Esophagus squamous epithelium (tissue), 5 donors: Measurements from ENCODE around the gene GET4. TPM values are rescaled to one million over a fixed set of nuclear protein-coding genes. Genes with fewer than 3 reads are reported as not detected.

ENCODE experiments used
- DNase-seq: peaks from one replicate; lab custom pipeline; 2025; lab: John Stamatoyannopoulos, UW
- H3K27ac ChIP-seq, 4 donors: fragments of 200-600 bp; sonication (generic); one replicate each; pipeline ENCODE4 v1.5.1; 2016 to 2019; ENCODE audit warnings: mild to moderate bottlenecking in 1 of 4
- H3K27me3 ChIP-seq, 4 donors: fragments of 200-600 bp; sonication (generic); 1 replicate in 3 of 4; 2 replicates in 1 of 4; pipeline versions ENCODE4 v1.5.1 to v1.6.0; 2017 to 2021; ENCODE audit warnings: antibody characterized with exemption in 1 of 4
- H3K36me3 ChIP-seq, 3 donors: fragments of 200-600 bp; sonication (generic); one replicate each; pipeline ENCODE4 v1.5.1; 2016 to 2019
- H3K4me1 ChIP-seq, 3 donors: fragments of 200-600 bp; sonication (generic); one replicate each; pipeline ENCODE4 v1.5.1; 2017 to 2019
- H3K4me3 ChIP-seq, 4 donors: fragments of 200-600 bp; sonication (generic); 1 replicate in 3 of 4; 2 replicates in 1 of 4; pipeline ENCODE4 v1.5.1; 2016 to 2019; ENCODE audit warnings: mild to moderate bottlenecking in 2 of 4, moderate library complexity in 1 of 4
- H3K9me3 ChIP-seq, 3 donors: fragments of 200-600 bp; sonication (generic); one replicate each; pipeline ENCODE4 v1.5.1; 2016 to 2019
- POLR2A ChIP-seq, 4 donors: fragments of 450-650 bp; IDR thresholded peaks; one replicate each; pipeline ENCODE4 v1.6.1; 2017; ENCODE audit warnings: antibody characterized with exemption in 4 of 4, mild to moderate bottlenecking in 4 of 4, moderate library complexity in 3 of 4
- WGBS, 2 donors: methylation state at CpG; one replicate each; pipeline ENCODE4 v1.1.5; 2018; 5-methylcytosine and 5-hydroxymethylcytosine counted together
- intact Hi-C: fragments of 100-400 bp; cut with DNase I; formaldehyde crosslinking; loops from one replicate; pipeline ENCODE4 v1.15.0; 2022
- total RNA-seq, 4 donors: library from RNA; depleted of rRNA; stranded (reverse); fragments of >200 nt; gene quantifications; one replicate each; pipeline ENCODE4 v1.1.0, GENCODE V29; 2016
- TF ChIP-seq, protein P1 (sequence below), 6 experiments: fragments of 450-650 bp in 4 of 6; fragments of 200-600 bp in 2 of 6; sonication (generic) in 2 of 6; IDR thresholded peaks; one replicate each; pipeline ENCODE4 v1.5.1; 2016 to 2019; ENCODE audit warnings: antibody characterized with exemption in 6 of 6, mild to moderate bottlenecking in 4 of 6, moderate library complexity in 4 of 6
- donor health status: DM: yes; HTN: yes; CAD: no.

GET4 gene
- total RNA-seq, 4 donors from 2014 or later, result 22.3 to 29.6 (median 27.8) TPM

DNA sequence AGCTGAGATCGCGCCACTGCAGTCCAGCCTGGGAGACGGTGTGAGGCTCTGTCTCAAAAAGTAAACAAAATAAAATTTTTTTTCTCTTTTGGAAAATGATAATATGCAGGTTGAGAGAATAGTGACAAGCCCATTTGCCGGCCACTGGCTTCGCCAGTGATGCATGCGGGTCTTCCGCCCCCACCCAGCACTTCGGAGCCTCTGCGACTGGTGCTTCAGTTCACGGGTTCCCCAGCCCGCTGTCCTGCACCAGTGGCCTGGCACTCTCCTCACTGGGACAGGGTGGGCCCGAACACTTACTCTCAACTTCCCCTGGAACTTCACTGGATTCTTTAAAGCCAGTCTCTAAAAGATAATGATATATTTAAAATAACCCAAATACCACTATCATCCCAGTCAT is 41.3 kb upstream of the GET4 start:
- Histone ChIP-seq H3K27ac (peak overlapping the region in 3 of 4 donors; percentile 76 to 96 (median 91)), H3K4me3 (no peak overlapping the region), H3K36me3 (peaks cover 3 to 43% (median 4%) of the 10 kb centered on the region in 3 donors), H3K27me3 (no peaks in the 10 kb centered on the region), H3K4me1 (peaks cover 40 to 87% (median 61%) of the 10 kb centered on the region in 3 donors), H3K9me3 (no peaks in the 10 kb centered on the region)
- no peak for DNase-seq
- 93 to 96% methylated on average over 11 to 12 of the region's 12 CpGs for WGBS, 2 donors
- TF ChIP-seq, protein P1, sequence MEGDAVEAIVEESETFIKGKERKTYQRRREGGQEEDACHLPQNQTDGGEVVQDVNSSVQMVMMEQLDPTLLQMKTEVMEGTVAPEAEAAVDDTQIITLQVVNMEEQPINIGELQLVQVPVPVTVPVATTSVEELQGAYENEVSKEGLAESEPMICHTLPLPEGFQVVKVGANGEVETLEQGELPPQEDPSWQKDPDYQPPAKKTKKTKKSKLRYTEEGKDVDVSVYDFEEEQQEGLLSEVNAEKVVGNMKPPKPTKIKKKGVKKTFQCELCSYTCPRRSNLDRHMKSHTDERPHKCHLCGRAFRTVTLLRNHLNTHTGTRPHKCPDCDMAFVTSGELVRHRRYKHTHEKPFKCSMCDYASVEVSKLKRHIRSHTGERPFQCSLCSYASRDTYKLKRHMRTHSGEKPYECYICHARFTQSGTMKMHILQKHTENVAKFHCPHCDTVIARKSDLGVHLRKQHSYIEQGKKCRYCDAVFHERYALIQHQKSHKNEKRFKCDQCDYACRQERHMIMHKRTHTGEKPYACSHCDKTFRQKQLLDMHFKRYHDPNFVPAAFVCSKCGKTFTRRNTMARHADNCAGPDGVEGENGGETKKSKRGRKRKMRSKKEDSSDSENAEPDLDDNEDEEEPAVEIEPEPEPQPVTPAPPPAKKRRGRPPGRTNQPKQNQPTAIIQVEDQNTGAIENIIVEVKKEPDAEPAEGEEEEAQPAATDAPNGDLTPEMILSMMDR (IDR thresholded peaks at IDR 0.05), result no peak
- TF ChIP-seq POLR2A (IDR thresholded peaks at IDR 0.05), result no peak
- intact Hi-C loops, result no loop called here

DNA sequence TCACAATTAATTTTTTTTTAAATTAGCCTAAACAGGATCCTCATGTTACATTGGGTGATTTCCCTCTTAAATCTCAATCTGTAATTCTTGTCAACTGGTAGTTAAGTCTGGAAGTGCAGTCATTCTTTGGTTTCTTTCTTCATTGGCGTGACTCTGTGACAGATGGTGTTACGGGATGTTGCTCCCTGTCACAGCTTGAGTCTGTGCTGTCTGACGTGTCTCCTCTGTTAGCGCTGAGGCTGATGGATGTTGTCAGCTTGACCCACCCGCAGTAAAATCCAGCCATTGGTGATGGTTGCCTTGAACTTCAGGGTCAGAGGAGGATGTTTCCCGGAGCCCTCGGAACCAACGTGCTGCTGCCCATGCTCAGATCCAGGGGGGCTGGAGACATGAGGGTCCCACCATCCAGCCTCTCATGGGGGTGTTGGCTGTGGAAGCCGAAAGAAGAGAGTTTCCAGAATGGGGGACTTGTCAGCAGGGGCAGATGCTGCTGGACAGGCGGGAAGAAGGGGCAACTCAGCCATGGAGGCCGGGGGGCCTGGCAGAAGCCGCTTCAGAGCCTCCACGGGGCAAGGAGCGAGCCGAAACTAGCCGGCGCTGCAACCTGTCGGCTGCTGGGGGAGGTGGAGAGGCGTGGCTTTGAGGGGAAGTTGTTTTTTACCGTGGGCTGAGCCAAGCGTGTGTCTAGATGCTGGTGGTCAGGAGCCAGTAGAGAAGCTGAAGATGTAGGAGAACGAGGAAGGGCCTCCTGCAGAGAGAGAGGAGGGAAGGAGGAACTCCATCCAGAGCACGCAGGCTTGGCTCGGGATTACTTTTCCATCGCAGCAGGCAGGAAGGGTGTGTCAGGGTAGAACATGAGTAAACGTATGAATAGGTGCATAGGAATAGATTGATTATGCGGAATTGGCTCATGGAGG is 40.6 kb upstream of the GET4 start:
- H3K4me1 ChIP-seq, result peaks cover 33 to 80% (median 54%) of the 10 kb centered on the region in 3 donors
- no peaks in the 10 kb centered on the region for H3K27me3 ChIP-seq
- no peaks in the 10 kb centered on the region for H3K9me3 ChIP-seq
- intact Hi-C loops, result no loop called here
- WGBS, 2 donors, result 28 to 59% methylated on average over 20 to 24 of the region's 27 CpGs
- H3K36me3 ChIP-seq, result peaks cover 6 to 50% (median 7%) of the 10 kb centered on the region in 3 donors
- no peak for DNase-seq
- peak overlapping the region; percentile 76 to 96 (median 89) for H3K27ac ChIP-seq
- TF ChIP-seq, protein P1 (IDR thresholded peaks at IDR 0.05), result no peak
- no peak for TF ChIP-seq POLR2A (IDR thresholded peaks at IDR 0.05)
- peak overlapping the region in 1 of 4 donors; percentile 23 for H3K4me3 ChIP-seq

DNA sequence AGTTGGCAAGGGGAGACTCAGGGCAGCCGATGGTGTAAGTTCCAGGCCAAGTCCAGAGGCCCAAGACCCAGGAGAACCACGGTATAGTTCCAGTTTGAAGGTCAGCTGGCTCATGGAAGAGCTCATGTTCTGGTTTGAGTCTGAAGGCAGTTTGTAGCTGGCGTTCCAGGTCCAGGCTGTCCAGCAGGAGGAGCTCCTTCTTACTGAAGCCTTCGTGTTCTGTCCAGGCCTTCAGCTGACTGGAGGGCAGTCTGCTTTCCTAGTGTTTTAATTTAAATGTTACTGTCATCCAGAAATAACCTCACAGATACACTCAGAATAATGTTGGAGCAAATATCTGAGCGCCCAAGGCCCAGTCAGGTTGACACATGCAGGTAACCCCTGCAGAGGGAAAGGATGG is 39.9 kb upstream of the GET4 start:
- no peaks in the 10 kb centered on the region for H3K9me3 ChIP-seq
- peaks cover 26 to 73% (median 47%) of the 10 kb centered on the region in 3 donors for H3K4me1 ChIP-seq
- intact Hi-C loops, result no loop called here
- H3K36me3 ChIP-seq, result peaks cover 6 to 57% (median 7%) of the 10 kb centered on the region in 3 donors
- H3K4me3 ChIP-seq, result peak overlapping the region in 1 of 4 donors; percentile 23
- no peaks in the 10 kb centered on the region for H3K27me3 ChIP-seq
- H3K27ac ChIP-seq, result peak overlapping the region; percentile 76 to 96 (median 89)
- WGBS, 2 donors, result 29 to 30% methylated on average over 5 of the region's 5 CpGs
- TF ChIP-seq POLR2A (IDR thresholded peaks at IDR 0.05), result no peak
- TF ChIP-seq, protein P1 (IDR thresholded peaks at IDR 0.05), result peak in 5 of 6 experiments; percentile 37 to 57 (median 47)
- DNase-seq, result no peak

DNA sequence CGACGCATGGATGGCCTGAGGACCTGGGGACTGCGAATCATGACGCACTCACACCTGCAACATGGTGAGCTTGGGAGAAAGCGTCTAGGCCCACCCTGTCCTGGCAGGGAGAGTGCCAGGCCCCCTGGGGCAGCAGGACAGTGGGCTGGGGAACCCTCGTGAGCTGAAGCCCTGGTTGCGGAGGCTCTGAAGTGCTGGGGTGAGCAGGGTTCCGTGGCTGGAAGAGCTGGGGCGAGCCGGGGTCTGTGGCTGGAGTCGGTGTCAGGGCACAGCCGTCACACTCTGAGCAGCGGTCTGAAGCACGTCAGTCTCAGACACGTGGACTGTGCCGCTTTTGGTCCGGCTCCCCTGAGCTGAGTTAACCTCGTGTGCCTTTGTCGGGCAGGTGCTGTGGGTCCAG is 39.4 kb upstream of the GET4 start:
- Histone ChIP-seq H3K27me3 (no peaks in the 10 kb centered on the region), H3K4me1 (peaks cover 22 to 73% (median 48%) of the 10 kb centered on the region in 3 donors), H3K4me3 (no peak overlapping the region), H3K9me3 (no peaks in the 10 kb centered on the region), H3K36me3 (peaks cover 6 to 63% (median 7%) of the 10 kb centered on the region in 3 donors), H3K27ac (peak overlapping the region; percentile 76 to 96 (median 89))
- intact Hi-C loops, result no loop called here
- WGBS, 2 donors, result 72 to 78% methylated on average over 15 to 19 of the region's 19 CpGs
- no peak for TF ChIP-seq POLR2A (IDR thresholded peaks at IDR 0.05)
- TF ChIP-seq, protein P1 (IDR thresholded peaks at IDR 0.05), result no peak
- DNase-seq, result no peak
